Measurements from ENCODE around the gene KY.
A peak's percentile ranks its signal among the peaks of the same experiment; 100 is the strongest.

KY gene

GRCh38 chr3:134643150-134643675 is 7.6 kb downstream of the KY start:
- no peak overlapping the region for H3K27ac ChIP-seq
- TF ChIP-seq CTCF (conservative IDR thresholded peaks at IDR 0.05), result no peak

GRCh38 chr3:134642445-134643149 is 8.2 kb downstream of the KY start:
- no peak overlapping the region for H3K27ac ChIP-seq
- no peak for TF ChIP-seq CTCF (conservative IDR thresholded peaks at IDR 0.05)

- H3K27ac ChIP-seq, result no peak overlapping the region
- no peak for TF ChIP-seq CTCF (conservative IDR thresholded peaks at IDR 0.05)
Measured at GRCh38 chr3:134641671-134642300, 9.0 kb downstream of the KY start.

GRCh38 chr3:134640872-134641470 is 9.9 kb downstream of the KY start:
- TF ChIP-seq CTCF (conservative IDR thresholded peaks at IDR 0.05), result peak; percentile 70
- no peak overlapping the region for H3K27ac ChIP-seq

- TF ChIP-seq CTCF (conservative IDR thresholded peaks at IDR 0.05), result no peak
Measured at GRCh38 chr3:134640378-134640777, 10.4 kb downstream of the KY start.

GRCh38 chr3:134638385-134639030 is 12.3 kb downstream of the KY start:
- TF ChIP-seq CTCF (conservative IDR thresholded peaks at IDR 0.05), result no peak
- no peak overlapping the region for H3K27ac ChIP-seq

More at GRCh38 chr3:134640378-134640777, 10.4 kb downstream of the KY start:
- no peak overlapping the region for H3K27ac ChIP-seq

GRCh38 chr3:134636406-134636805 is 14.4 kb downstream of the KY start:
- no peak for TF ChIP-seq CTCF (conservative IDR thresholded peaks at IDR 0.05)
- no peak overlapping the region for H3K27ac ChIP-seq

Measured in VCaP (cell line).